SK-N-SH treated with all-trans-retinoic acid at 6 μM for 48 hours (cell line): ENCODE measurements around the gene SH3RF1.

Source experiments
- BACH2 ChIP-seq: fragments of 250-450 bp; sonication (Bioruptor Pico); IDR thresholded peaks from 2 replicates; pipeline ENCODE4 v1.9.0; 2021; ENCODE audit warnings: mild to moderate bottlenecking, borderline replicate concordance
- CREB5 ChIP-seq: fragments of 250-450 bp; sonication (Bioruptor Pico); IDR thresholded peaks from 2 replicates; pipeline ENCODE4 v1.5.1; 2020; ENCODE audit warnings: low read depth, mild to moderate bottlenecking, moderate library complexity
- CSDC2 ChIP-seq: fragments of 250-450 bp; sonication (Bioruptor Pico); IDR thresholded peaks from 2 replicates; pipeline ENCODE4 v1.5.0; 2020; ENCODE audit warnings: mild to moderate bottlenecking, moderate library complexity
- CSRNP3 ChIP-seq: fragments of 250-450 bp; sonication (Bioruptor Pico); IDR thresholded peaks from 2 replicates; pipeline ENCODE4 v1.5.1; 2021; ENCODE audit warnings: mild to moderate bottlenecking, moderate library complexity
- OSR1 ChIP-seq: fragments of 250-450 bp; sonication (Bioruptor Pico); IDR thresholded peaks from 2 replicates; pipeline ENCODE4 v1.8.0; 2022; ENCODE audit warnings: moderate library complexity, mild to moderate bottlenecking, inconsistent platforms
- PATZ1 ChIP-seq: fragments of 250-450 bp; sonication (Bioruptor Pico); IDR thresholded peaks from 2 replicates; pipeline ENCODE4 v1.8.0; 2020; ENCODE audit warnings: mild to moderate bottlenecking, moderate library complexity, borderline replicate concordance
- PPARA ChIP-seq: fragments of 250-450 bp; sonication (Bioruptor Pico); IDR thresholded peaks from 2 replicates; pipeline ENCODE4 v1.5.0; 2020; ENCODE audit warnings: mild to moderate bottlenecking, borderline replicate concordance
- TOX ChIP-seq: fragments of 250-450 bp; sonication (Bioruptor Pico); IDR thresholded peaks from 2 replicates; pipeline ENCODE4 v1.8.0; 2021; ENCODE audit warnings: mild to moderate bottlenecking, moderate library complexity, borderline replicate concordance
- TSHZ2 ChIP-seq: fragments of 250-450 bp; sonication (Bioruptor Pico); IDR thresholded peaks from 2 replicates; pipeline ENCODE4 v1.5.0; 2020; ENCODE audit warnings: mild to moderate bottlenecking, moderate library complexity
- ZNF70 ChIP-seq: fragments of 450-650 bp; formaldehyde crosslinking; IDR thresholded peaks from 2 replicates; pipeline ENCODE4 v1.5.0; 2020; ENCODE audit warnings: mild to moderate bottlenecking, moderate library complexity

GRCh38 chr4:169233691-169234090 lies 37.1 kb downstream of the SH3RF1 start:
- no peak for TF ChIP-seq BACH2 (CRISPR knock-in tag)
- no peak for TF ChIP-seq CREB5
- no peak for TF ChIP-seq CSRNP3
- no peak for TF ChIP-seq PATZ1
- TF ChIP-seq CSDC2 (CRISPR knock-in tag), result no peak
- no peak for TF ChIP-seq TSHZ2 (CRISPR knock-in tag)
- no peak for TF ChIP-seq OSR1 (CRISPR knock-in tag)
- no peak for TF ChIP-seq ZNF70
- TF ChIP-seq PPARA (CRISPR knock-in tag), result no peak
- TF ChIP-seq TOX, result no peak
